Vagina (tissue), 2 donors: ENCODE results near the gene MACROD2. TPM values are rescaled to one million over a fixed set of nuclear protein-coding genes. Genes with fewer than 3 reads are reported as not detected.

Experiments used
- DNase-seq, 2 donors: peaks; one replicate each; pipeline ENCODE4 v3.0.0-alpha.2; 2017; ENCODE audit errors: extremely low spot score in 2 of 2
- H3K27ac ChIP-seq: fragments of 200-600 bp; sonication (generic); one replicate; pipeline ENCODE4 v1.5.1; 2019
- H3K27me3 ChIP-seq: fragments of 200-600 bp; sonication (generic); one replicate; pipeline ENCODE4 v1.5.1; 2019
- H3K36me3 ChIP-seq, 2 donors: fragments of 200-600 bp; sonication (generic); one replicate each; pipeline ENCODE4 v1.5.1; 2017 to 2019
- H3K4me1 ChIP-seq: fragments of 200-600 bp; sonication (generic); one replicate; pipeline ENCODE4 v1.5.1; 2019
- H3K4me3 ChIP-seq, 2 donors: fragments of 200-600 bp; sonication (generic); 1 replicate in 1 of 2; 2 replicates in 1 of 2; pipeline ENCODE4 v1.5.1; 2016 to 2019
- H3K9me3 ChIP-seq: fragments of 200-600 bp; sonication (generic); one replicate; pipeline ENCODE4 v1.5.1; 2019
- CTCF ChIP-seq, 3 experiments: fragments of 450-650 bp in 2 of 3; fragments of 200-600 bp in 1 of 3; sonication (generic) in 1 of 3; IDR thresholded peaks; one replicate each; pipeline ENCODE4 v1.5.1; 2017 to 2019; ENCODE audit warnings: antibody characterized with exemption in 3 of 3, mild to moderate bottlenecking in 2 of 3, moderate library complexity in 2 of 3
- POLR2A ChIP-seq, 2 donors: fragments of 450-650 bp; IDR thresholded peaks; one replicate each; pipeline ENCODE4 v1.6.1; 2017; ENCODE audit warnings: antibody characterized with exemption in 2 of 2, mild to moderate bottlenecking in 2 of 2, moderate library complexity in 2 of 2
- POLR2AphosphoS5 ChIP-seq, 2 donors: sonication (generic); formaldehyde crosslinking; IDR thresholded peaks; one replicate each; pipeline ENCODE4 v1.9.0; 2017; ENCODE audit warnings: antibody characterized with exemption in 2 of 2, mild to moderate bottlenecking in 2 of 2, low read depth in 1 of 2; ENCODE audit not compliant: insufficient read depth in 1 of 2
- intact Hi-C: fragments of 100-400 bp; cut with DNase I; formaldehyde crosslinking; loops from one replicate; pipeline ENCODE4 v1.15.1; 2023
- total RNA-seq: library from RNA; depleted of rRNA; stranded (reverse); fragments of >200 nt; gene quantifications from one replicate; pipeline ENCODE4 v1.2.3, GENCODE V29; 2016

MACROD2 gene
- total RNA-seq, 1 donor from 2014 or later, result 12.5 TPM

- intact Hi-C loops, result no loop called here
- H3K4me3 ChIP-seq, result no peak overlapping the region
- TF ChIP-seq CTCF (IDR thresholded peaks at IDR 0.05), result no peak
- TF ChIP-seq POLR2AphosphoS5 (IDR thresholded peaks at IDR 0.05; ENCODE audit: insufficient read depth in 1 of 2, low read depth in 1 of 2), result no peak
- TF ChIP-seq POLR2A (IDR thresholded peaks at IDR 0.05), result no peak
- no peak overlapping the region for H3K27ac ChIP-seq
- no peaks in the 10 kb centered on the region for H3K36me3 ChIP-seq
- H3K27me3 ChIP-seq, result no peaks in the 10 kb centered on the region
- no peaks in the 10 kb centered on the region for H3K9me3 ChIP-seq
- DNase-seq, result no peak
- H3K4me1 ChIP-seq, result no peaks in the 10 kb centered on the region
Measured at GRCh38 chr20:14494355-14494754, 499.0 kb downstream of the MACROD2 start.

GRCh38 chr20:14495066-14495465 is 499.8 kb downstream of the MACROD2 start:
- no peak for DNase-seq
- H3K4me3 ChIP-seq, result no peak overlapping the region
- intact Hi-C loops, result no loop called here
- no peaks in the 10 kb centered on the region for H3K36me3 ChIP-seq
- H3K27ac ChIP-seq, result no peak overlapping the region
- no peaks in the 10 kb centered on the region for H3K4me1 ChIP-seq
- no peak for TF ChIP-seq CTCF (IDR thresholded peaks at IDR 0.05)
- no peak for TF ChIP-seq POLR2AphosphoS5 (IDR thresholded peaks at IDR 0.05; ENCODE audit: insufficient read depth in 1 of 2, low read depth in 1 of 2)
- TF ChIP-seq POLR2A (IDR thresholded peaks at IDR 0.05), result no peak
- no peaks in the 10 kb centered on the region for H3K9me3 ChIP-seq
- no peaks in the 10 kb centered on the region for H3K27me3 ChIP-seq

GRCh38 chr20:14497004-14497403 is 501.7 kb downstream of the MACROD2 start:
- Histone ChIP-seq H3K4me1 (no peaks in the 10 kb centered on the region), H3K9me3 (no peaks in the 10 kb centered on the region), H3K4me3 (no peak overlapping the region), H3K27ac (no peak overlapping the region), H3K27me3 (no peaks in the 10 kb centered on the region), H3K36me3 (no peaks in the 10 kb centered on the region)
- intact Hi-C loops, result no loop called here
- DNase-seq, result no peak
- TF ChIP-seq POLR2A (IDR thresholded peaks at IDR 0.05) (no peak), POLR2AphosphoS5 (IDR thresholded peaks at IDR 0.05; ENCODE audit: insufficient read depth in 1 of 2, low read depth in 1 of 2) (no peak), CTCF (IDR thresholded peaks at IDR 0.05) (no peak)

- Histone ChIP-seq H3K27me3 (no peaks in the 10 kb centered on the region), H3K36me3 (no peaks in the 10 kb centered on the region), H3K9me3 (no peaks in the 10 kb centered on the region), H3K4me1 (no peaks in the 10 kb centered on the region), H3K4me3 (no peak overlapping the region), H3K27ac (no peak overlapping the region)
- no peak for TF ChIP-seq CTCF (IDR thresholded peaks at IDR 0.05)
- no peak for TF ChIP-seq POLR2AphosphoS5 (IDR thresholded peaks at IDR 0.05; ENCODE audit: insufficient read depth in 1 of 2, low read depth in 1 of 2)
- TF ChIP-seq POLR2A (IDR thresholded peaks at IDR 0.05), result no peak
- intact Hi-C loops, result no loop called here
- DNase-seq, result no peak
Measured at GRCh38 chr20:14498772-14499171, 503.5 kb downstream of the MACROD2 start.

- Histone ChIP-seq H3K36me3 (no peaks in the 10 kb centered on the region), H3K9me3 (no peaks in the 10 kb centered on the region), H3K4me3 (no peak overlapping the region), H3K27ac (no peak overlapping the region), H3K4me1 (no peaks in the 10 kb centered on the region), H3K27me3 (no peaks in the 10 kb centered on the region)
- DNase-seq, result no peak
- intact Hi-C loops, result no loop called here
- no peak for TF ChIP-seq CTCF (IDR thresholded peaks at IDR 0.05)
- TF ChIP-seq POLR2A (IDR thresholded peaks at IDR 0.05), result no peak
- no peak for TF ChIP-seq POLR2AphosphoS5 (IDR thresholded peaks at IDR 0.05; ENCODE audit: insufficient read depth in 1 of 2, low read depth in 1 of 2)
Measured at GRCh38 chr20:14505476-14505875, 510.2 kb downstream of the MACROD2 start.
